ENCODE data around the gene HPD.

GRCh38 chr12:121814429-121815119, 44.1 kb downstream of the HPD start:
- TF ChIP-seq POLR2A (IDR thresholded peaks at IDR 0.05), result no peak
- no peak for TF ChIP-seq CTCF (IDR thresholded peaks at IDR 0.05)
- no peak for TF ChIP-seq EP300 (IDR thresholded peaks at IDR 0.05)
